Stimulated activated CD4-positive, alpha-beta T cell treated with anti-CD3 and anti-CD28 coated beads, Interleukin-15, amount 100 ng/mL, for 48 hours (primary cell): Measurements from ENCODE around the gene ZNF414.
A peak's percentile ranks its signal among the peaks of the same experiment; 100 is the strongest.

Source experiments
- DNase-seq, 2 donors: peaks; one replicate each; pipeline ENCODE4 v3.0.0-alpha.2; 2020; ENCODE audit warnings: low read depth in 2 of 2

ZNF414 gene

DNA sequence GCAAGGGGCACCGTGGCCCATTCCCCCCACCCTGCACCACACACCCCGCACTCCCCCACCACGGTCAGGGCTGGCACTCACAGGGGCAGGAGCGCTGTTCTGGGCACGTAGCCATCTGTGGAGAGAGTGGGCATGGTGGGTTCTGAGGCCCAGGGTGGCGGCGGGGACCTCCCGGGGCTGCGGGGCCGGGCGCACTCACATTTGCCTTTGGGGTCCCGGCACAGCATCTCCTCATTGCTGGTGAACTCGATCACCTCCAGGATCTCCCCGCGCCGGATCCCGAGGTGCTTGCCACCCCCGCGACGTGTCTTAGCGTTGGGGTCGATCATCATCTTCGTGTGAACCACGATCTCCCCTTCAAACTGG is 23.6 kb downstream of the ZNF414 start:
- no peak for DNase-seq

DNA sequence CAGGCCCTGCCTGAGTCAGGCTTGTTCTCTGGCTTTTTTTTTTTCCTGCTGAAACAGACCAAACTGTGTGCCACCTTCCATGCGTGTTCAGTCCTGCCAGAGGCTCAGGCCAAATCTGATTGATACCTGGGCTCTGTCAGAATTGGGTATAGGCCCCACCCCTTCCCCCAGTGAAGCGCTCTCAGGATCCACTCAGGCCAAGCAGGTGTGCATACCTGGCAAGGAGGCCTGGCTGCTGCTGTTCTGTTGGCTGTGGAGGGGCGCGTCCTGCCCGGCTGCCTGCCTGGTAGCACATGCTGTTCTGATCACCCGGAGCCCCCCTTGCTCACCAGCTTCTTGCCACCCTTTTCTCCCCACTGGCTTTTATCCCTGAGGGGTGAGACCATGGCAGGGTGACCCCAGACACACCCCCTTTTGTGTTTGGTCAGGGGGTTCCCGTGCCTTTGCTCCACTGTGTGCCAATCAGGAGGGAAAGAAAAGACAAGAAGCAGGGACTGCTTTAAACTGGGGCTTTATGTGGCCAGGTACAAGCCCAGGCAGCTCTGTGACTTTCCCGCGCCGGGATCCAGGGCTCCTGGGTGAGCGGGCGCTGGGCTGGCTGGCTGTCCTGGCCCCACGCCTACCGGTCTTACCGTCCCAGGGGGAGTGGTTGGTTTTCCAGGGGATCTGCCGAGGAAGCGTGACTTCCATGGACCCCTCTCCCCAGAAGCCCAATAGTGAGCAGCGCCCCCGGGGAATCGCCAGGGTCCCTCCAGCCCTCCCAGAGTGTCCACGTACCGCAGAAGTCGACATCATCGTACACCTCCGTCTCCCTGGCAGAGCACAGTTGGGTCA is 24.2 kb downstream of the ZNF414 start:
- no peak for DNase-seq

DNA sequence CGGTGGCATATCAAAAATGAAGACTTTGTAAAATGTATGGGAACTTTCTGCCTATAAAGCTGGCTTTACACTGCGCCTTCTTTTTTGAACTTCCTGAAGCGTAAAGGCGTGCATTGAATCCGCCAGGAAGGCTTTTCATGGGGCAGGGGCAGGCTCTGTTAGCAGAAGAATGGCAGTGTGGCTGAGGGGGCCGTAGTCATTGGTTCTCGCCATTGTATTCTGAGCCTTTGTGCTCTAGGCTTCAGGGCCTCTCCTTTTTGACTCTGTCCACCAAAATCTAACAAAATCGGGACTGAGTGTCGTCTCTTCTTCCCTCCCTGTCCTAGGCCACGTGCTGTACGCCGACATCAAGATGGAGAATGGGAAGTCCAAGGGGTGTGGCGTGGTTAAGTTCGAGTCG is 25.6 kb downstream of the ZNF414 start:
- no peak for DNase-seq

DNA sequence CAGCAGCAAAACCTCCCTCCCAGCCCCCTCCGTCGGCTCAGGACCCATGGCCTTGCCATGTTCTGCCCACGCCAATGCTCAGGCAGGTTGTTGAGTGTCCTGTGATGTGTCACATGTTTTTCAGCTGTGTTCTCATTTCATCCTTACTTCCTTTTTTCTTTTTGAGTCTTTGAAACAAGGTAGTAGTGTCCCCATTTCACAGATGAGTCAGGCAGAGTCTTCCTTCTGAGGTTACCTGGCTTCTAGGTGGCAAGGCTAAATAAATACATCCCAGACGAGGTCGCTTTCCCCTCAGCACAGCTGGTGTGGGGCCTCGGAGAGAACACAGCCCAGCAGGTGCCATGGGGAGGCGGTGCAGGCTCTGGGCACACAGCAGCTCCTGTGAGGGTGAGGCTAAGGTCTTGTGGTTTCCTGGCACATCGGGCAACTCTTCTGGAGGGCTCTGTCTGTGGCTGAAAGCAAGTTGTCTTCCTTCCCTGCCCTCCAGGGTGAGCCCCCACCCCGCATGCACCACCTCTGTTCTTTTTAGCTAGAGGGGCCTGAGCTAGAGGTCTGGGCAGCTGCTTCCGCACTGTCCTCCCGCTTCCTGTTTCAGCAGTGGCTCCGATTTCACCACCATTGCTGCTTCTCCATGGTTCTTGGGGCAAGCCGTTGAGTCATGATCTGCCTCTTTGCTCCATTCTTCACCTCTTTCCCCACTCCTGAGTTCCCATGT is 26.7 kb downstream of the ZNF414 start:
- peak; percentile 36 to 66 for DNase-seq

DNA sequence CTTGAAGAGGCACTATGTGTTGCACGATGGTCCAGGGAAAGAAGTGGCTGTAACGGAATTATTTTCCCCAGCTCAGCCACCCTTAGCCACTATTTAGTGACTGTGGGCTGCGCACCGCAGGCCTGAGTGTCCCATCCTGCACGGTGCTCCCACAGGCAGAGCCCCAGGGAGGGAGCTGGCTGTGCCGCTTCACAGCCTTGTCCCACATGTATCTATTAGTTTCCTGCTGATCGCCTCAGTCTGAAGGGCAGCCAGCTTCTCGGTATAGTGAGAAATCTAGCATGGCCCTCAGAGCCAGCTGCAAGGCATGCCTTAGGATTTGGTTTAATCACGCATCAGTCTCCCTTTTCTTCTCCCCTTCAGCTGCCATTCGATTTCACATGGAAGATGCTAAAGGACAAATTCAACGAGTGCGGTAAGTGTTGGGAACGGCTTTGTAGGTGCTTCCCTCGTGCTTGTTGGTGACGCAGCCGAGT is 27.3 kb downstream of the ZNF414 start:
- no peak for DNase-seq

DNA sequence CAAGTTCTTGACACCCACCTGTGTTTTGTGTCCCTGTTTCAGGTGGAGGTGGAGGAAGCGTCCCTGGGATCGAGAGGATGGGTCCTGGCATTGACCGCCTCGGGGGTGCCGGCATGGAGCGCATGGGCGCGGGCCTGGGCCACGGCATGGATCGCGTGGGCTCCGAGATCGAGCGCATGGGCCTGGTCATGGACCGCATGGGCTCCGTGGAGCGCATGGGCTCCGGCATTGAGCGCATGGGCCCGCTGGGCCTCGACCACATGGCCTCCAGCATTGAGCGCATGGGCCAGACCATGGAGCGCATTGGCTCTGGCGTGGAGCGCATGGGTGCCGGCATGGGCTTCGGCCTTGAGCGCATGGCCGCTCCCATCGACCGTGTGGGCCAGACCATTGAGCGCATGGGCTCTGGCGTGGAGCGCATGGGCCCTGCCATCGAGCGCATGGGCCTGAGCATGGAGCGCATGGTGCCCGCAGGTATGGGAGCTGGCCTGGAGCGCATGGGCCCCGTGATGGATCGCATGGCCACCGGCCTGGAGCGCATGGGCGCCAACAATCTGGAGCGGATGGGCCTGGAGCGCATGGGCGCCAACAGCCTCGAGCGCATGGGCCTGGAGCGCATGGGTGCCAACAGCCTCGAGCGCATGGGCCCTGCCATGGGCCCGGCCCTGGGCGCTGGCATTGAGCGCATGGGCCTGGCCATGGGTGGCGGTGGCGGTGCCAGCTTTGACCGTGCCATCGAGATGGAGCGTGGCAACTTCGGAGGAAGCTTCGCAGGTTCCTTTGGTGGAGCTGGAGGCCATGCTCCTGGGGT is 28.2 kb downstream of the ZNF414 start:
- no peak for DNase-seq

DNA sequence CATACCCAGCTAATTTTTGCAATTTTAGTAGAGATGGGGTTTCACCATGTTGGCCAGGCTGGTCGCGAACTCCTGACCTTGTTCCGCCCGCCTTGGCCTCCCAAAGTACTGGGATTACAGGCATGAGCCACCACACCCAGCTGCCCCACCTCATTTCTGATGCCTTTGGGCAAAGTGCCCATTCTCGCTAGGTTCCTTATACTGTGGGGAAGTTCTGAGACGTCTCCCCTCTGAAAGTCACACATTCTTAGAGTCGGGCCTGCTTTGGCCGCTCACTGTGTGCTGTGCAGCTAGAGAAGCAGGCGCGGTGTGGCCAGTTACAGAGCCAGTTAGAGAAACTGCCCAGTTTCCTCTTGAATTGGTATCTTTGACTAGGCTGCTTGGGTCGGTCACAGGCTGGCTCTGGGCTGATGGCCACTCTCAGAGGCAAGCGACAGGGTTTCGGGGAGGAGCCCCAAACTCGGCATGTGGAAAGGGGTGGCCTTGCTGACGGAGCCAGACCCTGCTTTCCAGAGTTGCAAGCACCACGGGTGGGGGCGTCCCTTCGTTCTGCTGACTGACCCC is 29.6 kb downstream of the ZNF414 start:
- no peak for DNase-seq

DNA sequence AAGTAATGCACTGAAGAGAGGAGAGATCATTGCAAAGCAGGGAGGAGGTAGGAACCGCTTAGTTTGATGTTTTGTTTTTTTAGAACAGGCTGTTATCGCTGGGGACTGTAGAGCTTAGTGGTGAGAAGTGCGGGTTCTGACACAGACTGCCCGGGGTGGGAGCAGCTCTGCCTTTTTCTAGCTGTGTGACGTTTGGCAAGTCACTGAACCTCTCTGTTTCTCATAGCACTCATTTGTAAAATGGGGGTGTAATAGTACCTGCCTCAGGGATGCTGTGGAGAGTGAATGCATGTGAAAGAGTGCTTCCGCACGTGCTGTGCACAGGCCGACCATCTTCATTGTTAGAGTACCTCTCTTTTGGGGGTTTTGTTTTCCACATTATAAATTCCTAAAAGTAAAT is 30.8 kb downstream of the ZNF414 start:
- no peak for DNase-seq

DNA sequence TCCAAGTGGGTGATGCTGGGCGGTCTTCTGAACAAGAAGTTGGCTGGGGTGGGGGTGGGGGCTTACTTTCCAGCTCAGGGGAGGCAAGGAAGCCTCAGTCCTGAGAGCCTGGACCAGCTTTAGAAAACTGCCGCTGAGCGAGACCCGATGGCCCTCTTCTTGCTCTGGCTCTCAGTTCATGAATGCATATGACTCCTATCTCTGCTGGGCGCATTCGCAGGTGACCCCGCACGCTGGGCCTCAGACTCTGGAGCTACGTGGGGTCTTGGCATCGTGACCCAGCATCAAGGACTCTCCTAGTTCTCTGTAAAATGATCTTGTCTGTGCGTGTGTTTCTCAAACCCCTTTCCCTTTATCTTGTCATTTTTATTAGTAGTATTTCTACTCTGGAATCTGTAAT is 31.3 kb downstream of the ZNF414 start:
- no peak for DNase-seq

DNA sequence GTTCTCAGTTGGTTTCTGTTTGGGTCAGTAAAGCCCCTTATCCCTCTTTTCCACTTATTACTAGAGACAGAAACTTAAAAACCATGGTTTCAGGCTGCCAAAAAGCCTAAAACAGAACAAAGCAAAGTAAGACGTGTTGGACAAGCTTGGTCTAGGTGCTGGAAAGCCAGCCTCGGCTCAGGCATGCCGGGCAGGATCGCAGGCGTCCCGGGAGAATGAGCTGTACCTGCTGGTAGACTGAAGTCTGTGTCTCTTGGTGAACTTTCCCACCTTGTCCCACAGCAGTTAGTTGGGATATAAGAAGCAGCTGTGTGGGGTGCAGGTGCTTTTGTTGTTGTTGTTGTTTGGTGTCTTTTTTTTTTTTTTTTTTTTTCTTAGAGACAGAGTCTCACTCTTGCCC is 32.4 kb downstream of the ZNF414 start:
- DNase-seq = no peak

DNA sequence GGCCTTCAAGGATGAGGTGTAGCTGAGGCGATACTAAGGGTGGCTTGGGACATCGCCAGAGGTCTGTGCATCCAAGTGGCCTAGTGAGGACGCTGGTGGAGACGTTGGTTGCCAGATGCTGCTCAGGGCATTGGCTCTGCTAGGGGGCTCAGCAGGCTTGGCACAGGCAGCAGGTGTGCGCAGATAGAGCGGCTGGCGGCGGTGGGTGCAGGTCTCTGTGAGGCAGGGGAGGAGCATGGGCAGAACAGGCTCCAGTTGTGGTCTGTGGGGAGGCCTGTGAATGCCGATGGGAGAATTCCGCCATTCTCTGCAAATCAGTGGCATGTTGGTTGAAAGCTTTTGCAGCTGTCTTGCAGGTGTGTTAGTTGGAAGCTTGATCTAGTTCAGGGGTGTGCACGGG is 32.8 kb downstream of the ZNF414 start:
- DNase-seq = no peak

DNA sequence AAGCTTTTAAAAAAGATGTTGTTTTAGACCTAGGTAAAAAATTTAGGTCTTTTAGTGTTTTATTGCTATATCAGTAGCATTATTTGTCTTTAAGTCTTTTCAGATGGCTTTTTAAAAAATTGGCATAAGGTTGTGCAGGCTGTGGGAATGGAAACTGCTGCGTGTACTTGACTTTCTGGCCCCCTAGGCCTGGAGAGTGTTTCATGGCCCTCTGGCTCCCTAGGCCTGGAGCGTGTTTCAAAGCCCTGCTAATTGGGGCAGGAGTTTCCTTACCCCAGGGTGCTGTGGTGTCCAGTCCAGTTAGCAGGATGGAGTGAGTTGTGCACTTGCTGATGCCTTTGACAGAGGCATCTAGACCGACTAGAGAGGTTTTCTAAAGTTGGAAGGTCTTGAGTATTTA is 35.4 kb downstream of the ZNF414 start:
- DNase-seq = no peak

DNA sequence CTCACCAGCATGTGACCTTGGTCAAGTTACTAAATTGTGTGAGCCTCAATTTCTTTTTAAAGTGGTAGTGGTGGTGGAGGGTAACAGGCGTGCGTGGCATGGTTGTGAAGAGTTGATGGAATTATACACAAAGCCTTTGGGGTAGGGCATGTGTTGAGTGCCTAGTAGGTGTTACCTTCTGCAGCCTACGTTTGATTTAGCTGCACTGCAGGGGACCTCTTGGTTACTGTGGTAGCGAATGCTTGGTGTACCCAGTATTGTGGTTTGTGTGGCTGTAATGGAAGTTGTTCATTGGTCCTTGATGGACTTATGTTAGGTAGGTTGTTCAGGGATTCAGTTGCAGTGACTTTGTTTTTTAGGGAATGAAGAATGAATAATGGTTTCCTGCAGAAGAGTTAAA is 36.1 kb downstream of the ZNF414 start:
- no peak for DNase-seq

DNA sequence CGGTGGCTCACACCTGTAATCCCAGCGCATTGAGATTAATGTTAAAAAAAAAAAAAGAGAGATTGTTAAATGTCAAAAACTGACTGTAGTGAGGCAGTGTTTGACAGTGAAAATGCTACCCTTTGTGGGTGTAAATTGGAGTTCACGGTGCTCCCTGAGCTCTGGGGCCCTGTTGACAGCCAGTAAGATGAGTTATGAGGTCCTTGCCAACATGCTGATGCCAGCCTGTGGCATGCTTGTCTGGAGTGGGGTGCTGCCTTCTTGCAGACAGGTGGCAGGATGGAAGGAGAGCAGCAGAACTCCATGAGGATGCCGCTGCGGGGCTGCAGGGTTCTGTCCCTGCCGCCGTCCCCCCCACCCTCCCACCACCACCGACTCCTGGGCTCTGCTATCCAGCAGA is 37.4 kb downstream of the ZNF414 start:
- DNase-seq = no peak

DNA sequence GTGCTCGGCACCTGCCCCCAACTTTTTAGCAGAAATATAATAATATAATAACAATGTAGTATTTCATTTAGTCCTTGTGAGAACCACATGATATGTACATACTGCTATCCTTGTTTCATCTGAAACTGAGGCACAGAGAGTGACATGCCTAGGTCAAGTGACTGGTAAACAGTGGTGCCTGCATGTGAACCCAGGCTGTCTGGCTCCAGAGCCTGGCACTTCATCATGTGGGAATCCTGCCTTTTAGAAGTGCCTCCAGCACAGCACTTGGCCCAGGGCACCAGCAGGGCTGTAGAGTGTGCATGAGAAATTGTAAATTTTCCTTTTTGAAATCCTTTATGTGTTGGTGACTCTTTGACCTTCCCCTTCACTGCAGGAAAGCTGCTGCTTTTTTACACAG is 39.0 kb downstream of the ZNF414 start:
- DNase-seq = no peak

DNA sequence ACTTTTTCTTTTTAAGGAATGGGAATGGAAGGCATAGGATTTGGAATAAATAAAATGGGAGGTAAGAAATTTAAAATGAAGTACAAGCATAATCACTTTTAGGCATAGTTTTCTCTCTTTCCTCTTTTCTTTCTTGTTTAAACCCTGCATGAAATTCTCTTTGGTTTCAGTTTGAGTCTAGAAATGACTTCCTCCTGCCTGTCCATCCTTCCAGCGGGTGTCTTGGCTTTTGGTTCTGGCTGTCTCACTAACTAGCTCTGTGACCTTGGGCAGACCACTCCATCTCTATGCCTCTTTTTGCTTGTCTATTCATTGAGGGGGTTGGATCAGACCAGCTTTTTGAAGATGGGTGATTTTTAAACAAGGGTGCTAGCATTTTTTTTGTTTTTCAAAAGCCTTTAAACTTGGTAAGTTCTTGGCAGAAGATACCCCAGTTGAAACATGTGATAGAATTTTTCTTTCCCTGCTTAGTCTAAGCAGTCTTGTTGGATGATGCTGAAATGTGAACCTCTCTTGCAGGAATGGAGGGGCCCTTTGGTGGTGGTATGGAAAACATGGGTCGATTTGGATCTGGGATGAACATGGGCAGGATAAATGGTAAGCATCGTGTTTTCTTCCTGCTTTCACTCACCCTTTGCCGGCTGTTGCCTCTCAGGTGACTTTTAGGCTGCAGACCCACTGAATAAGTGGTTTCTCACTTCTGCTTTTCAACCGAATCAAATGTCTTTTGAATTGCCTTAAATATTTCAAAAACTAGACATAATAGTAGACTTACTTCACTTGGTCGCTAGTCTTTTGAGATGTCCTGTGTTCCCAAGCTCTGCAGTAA is 40.1 kb downstream of the ZNF414 start:
- no peak for DNase-seq

DNA sequence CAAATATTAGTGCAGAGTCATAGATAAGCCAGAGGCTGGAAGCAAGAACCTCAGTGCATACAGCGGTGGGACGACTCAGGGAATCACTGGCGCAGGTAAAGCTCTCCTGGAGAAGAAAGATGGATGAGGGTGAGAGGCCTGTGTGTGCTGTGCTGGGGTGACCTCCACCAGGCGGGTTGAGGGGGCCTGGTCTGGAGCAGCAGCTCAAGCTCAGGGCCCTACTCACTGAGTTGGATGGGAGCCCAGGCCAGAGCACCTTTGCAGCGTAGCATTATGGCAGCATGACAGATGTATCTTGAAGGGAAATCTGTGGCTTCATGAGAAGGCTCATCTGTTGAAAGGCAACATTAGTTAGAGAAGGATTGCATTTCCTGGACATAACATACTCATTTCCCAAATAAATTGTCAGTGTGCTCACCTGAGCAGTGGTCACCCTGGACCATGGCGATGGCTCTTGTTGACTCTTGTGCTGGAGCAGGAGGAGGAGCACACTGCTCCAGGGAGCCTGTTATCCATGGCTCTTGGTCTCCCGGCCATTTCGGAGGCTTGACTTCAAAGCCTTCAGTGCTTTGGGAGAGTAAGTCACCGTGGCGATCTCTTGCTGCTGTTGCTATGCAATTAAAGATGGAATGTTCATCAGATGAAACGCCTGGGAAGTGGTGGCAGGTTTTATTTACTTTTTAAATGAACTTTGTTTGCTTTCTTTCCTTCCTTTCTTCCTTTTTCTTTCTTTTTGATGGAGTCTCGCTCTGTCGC is 44.2 kb downstream of the ZNF414 start:
- no peak for DNase-seq

DNA sequence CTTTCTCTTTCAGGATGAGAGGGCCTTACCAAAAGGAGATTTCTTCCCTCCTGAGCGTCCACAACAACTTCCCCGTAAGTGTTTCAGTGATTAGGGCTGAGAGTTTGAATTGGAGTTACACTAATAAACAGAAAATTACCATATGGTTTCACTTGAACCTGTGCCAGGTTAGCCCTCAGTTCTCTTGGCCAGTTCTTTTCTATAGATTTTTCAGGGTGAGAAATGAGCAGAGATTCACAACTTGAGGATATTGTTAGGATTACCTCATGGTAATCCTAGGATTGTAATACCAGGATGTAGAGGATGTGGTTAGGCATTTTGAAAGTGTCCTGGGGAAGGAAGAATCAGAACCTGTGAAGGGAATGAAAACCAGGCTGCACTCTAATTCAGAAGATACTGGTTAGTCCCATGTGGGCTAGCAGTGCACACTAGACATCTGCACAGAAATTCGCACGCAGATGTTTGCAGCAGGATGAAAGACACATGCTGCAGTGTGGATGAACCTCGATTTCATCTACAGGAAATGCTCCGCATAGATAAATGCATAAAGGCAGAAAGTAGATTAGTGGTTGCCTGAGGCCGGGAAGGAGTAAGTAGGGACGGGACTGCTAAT is 45.1 kb downstream of the ZNF414 start:
- no peak for DNase-seq

DNA sequence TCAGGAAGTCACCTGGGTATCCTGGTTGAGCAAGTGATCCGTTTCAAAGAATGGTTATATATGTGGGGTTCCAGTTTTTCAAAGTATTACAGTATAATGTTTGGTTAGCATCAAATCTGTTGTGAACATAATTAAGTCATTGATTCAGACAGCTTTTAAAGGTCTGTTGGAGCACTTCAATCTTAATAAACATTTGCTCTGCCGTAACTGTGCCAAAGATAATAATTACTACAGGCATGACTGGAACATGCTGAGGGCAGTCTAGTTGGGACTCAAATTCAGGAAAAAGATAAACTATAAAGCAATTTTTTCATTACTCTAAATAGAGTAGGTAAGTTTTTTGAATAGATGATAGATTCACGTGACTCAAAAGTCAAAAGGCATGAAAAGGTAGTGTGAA is 45.8 kb downstream of the ZNF414 start:
- no peak for DNase-seq

DNA sequence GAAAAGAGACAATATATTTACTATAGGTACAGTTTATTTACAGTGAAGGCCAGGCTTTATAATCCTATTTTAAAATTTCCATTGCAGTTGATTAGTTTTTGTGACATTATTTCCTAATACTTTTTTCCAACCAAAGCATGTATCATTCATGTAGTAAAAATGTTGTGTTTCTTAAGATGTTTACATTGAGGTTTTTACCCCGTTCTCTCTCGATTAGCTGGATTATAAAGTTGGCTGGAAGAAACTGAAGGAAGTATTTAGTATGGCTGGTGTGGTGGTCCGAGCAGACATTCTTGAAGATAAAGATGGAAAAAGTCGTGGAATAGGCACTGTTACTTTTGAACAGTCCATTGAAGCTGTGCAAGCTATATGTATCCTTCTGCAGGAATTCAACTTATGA is 47.9 kb downstream of the ZNF414 start:
- no peak for DNase-seq
